Measurements from ENCODE around the gene FSHR. TPM values are rescaled to one million over a fixed set of nuclear protein-coding genes. Genes with fewer than 3 reads are reported as not detected.

Gene FSHR
- total RNA-seq, 1 experiment from 2014 or later, result not detected

- no peak for DNase-seq (ENCODE audit: low read depth)
Measured at GRCh38 chr2:48965204-48965603, 189.1 kb downstream of the FSHR start.

- DNase-seq (ENCODE audit: low read depth), result no peak
Measured at GRCh38 chr2:48961009-48961408, 193.3 kb downstream of the FSHR start.

- DNase-seq (ENCODE audit: low read depth), result peak; percentile 15
Measured at GRCh38 chr2:48954935-48955334, 199.4 kb downstream of the FSHR start.

- DNase-seq (ENCODE audit: low read depth), result no peak
Measured at GRCh38 chr2:48954311-48954710, 200.0 kb downstream of the FSHR start.

GRCh38 chr2:48952614-48953013 is 201.7 kb downstream of the FSHR start:
- DNase-seq (ENCODE audit: low read depth), result no peak

- DNase-seq (ENCODE audit: low read depth), result no peak
Measured at GRCh38 chr2:48952143-48952542, 202.2 kb downstream of the FSHR start.

GRCh38 chr2:48948400-48949125 is 205.8 kb downstream of the FSHR start:
- no peak for DNase-seq (ENCODE audit: low read depth)

GRCh38 chr2:48946449-48947048 is 207.8 kb downstream of the FSHR start:
- DNase-seq (ENCODE audit: low read depth), result peak; percentile 48

- no peak for DNase-seq (ENCODE audit: low read depth)
Measured at GRCh38 chr2:48944956-48945355, 209.4 kb downstream of the FSHR start.

GRCh38 chr2:48943436-48943835 is 210.9 kb downstream of the FSHR start:
- DNase-seq (ENCODE audit: low read depth), result peak; percentile 8

GRCh38 chr2:48941908-48942307 is 212.4 kb downstream of the FSHR start:
- DNase-seq (ENCODE audit: low read depth), result no peak

GRCh38 chr2:48941456-48941855 is 212.9 kb downstream of the FSHR start:
- DNase-seq (ENCODE audit: low read depth), result no peak

GRCh38 chr2:48940606-48941005 is 213.7 kb downstream of the FSHR start:
- no peak for DNase-seq (ENCODE audit: low read depth)

GRCh38 chr2:48939232-48939631 is 215.1 kb downstream of the FSHR start:
- no peak for DNase-seq (ENCODE audit: low read depth)

GRCh38 chr2:48938231-48938630 is 216.1 kb downstream of the FSHR start:
- no peak for DNase-seq (ENCODE audit: low read depth)

GRCh38 chr2:48934807-48935206 is 219.5 kb downstream of the FSHR start:
- DNase-seq (ENCODE audit: low read depth), result peak; percentile 71

GRCh38 chr2:48933828-48934497 is 220.4 kb downstream of the FSHR start:
- no peak for DNase-seq (ENCODE audit: low read depth)

GRCh38 chr2:48932667-48933066 is 221.6 kb downstream of the FSHR start:
- DNase-seq (ENCODE audit: low read depth), result no peak

- no peak for DNase-seq (ENCODE audit: low read depth)
Measured at GRCh38 chr2:48929571-48930301, 224.6 kb downstream of the FSHR start.

- no peak for DNase-seq (ENCODE audit: low read depth)
Measured at GRCh38 chr2:48927355-48927754, 227.0 kb downstream of the FSHR start.

- DNase-seq (ENCODE audit: low read depth), result no peak
Measured at GRCh38 chr2:48915884-48916283, 238.4 kb downstream of the FSHR start.

- no peak for DNase-seq (ENCODE audit: low read depth)
Measured at GRCh38 chr2:48915227-48915626, 239.1 kb downstream of the FSHR start.
